Endothelial cell of hepatic sinusoid (primary cell): ENCODE data around the gene MNDA.
"Not testable (repeated sequence)": the region's sequence is repeated elsewhere in the genome, so short reads cannot be mapped to it uniquely, and the experiment has no call there.

ENCODE experiments used
- in situ Hi-C: cut with HindIII; loops from 2 replicates; pipeline ENCODE4 v1.10.0; 2017; ENCODE audit warnings: low sequenced_read_pairs

The MNDA gene

DNA sequence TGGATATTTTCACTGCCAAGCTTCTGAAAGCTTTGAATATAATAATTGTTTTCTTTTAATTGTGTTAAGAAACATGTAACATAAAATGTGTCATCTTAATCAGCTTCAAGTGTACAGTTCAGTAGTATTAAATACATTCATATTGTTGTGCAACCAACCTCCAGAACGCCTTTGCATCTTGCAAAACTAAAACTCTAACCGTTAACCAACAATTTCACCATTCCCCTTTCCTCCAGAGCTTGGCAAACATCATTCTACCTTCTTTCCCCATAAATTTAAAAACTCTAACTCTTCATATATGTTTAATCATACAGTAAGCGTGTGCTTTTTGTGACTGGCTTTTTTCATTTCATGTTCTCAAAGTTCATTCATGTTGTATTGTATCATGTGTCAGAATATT lies 2.1 kb downstream of the MNDA start:
- in situ Hi-C loops, result no loop called here

DNA sequence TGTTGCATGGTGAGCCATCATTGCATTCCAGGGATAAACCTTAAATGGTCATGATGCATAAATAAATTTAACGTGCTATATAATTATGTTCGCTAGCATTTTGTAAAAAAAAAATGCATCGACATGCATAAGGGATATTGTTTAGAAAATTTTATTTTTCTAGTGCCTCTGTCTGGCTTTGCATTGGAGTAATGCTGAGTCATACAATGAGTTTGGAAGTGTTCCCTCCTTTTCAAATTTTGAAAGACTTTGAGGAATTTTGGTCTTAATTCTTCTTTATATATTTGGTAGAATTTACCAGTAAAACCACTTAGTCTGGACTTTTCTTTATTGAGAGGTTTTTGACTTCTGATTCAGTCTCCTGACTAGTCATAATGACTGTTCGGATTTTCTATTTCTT lies 4.9 kb downstream of the MNDA start:
- in situ Hi-C loops, result no loop called here

DNA sequence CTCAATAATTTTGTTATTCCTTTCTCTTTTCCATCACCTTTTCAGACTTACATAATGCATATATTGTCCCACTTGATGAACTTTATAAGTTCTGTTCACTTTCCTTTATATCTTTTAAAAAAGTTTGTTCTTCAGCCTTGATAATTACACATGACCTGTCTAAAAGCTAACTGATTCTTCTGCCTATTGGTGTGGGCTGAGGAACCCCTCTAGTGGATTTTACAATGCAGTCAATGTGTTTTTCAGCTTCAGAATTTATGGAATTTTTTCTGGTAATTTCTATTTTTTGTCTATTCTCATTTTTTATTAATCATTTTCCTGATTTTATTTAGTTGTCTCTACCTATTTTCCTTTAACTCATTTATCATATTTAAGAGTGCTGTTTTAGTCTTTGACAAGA lies 7.5 kb downstream of the MNDA start:
- in situ Hi-C loops, result no loop called here

DNA sequence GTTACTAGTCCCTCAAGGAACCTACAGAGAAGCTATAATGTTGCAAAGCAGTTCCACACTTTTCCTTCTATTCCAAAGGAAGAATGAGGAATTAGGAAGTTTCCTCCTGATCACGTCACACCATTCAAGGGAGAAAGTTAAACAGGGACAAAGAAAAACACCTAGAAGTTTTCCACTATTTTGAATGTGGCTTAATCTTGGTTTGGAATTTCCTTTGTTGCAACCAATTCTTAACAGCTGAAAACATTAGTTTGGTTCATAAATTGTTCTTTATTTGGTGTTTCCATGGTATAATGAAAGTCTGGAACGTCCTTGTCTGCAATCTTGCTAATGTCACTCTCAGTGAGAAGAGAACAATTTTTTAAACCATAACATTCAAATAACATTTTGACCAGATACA lies 8.4 kb downstream of the MNDA start:
- in situ Hi-C loops, result no loop called here

DNA sequence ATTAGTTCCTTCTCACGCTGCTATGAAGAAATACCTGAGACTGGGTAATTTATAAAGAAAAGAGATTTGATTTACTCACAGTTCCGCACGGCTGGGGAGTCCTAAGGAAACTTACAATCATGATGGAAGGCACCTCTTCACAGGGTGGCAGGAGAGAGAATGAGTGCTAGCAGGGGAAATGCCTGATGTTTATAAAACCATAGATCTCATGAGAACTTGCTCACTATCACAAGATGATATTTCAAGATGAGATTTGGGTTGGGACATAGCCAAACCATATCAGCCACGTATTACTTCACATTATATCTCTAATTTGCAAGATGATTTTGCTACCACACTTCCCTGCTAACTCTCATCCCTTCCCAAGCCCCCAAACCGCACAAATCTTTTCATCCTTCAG lies 9.1 kb downstream of the MNDA start:
- in situ Hi-C loops, result no loop called here

DNA sequence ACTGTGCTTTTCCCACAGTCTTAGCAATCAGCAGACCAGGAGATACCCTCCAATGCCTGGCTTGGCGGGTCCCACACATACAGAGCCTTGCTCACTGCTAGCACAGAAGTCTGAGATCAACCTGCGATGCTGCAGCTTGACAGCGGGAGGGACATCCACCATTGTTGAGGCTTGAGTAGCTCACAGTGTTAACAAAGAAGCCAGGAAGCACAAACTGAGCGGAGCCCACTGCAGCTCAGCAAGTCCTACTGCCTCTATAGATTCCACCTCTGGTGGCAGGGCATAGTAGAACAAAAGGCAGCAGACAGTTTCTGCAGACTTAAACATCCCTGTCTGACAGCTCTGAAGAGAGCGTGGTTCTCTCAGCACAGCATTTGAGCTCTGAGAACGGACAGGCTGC lies 33.4 kb downstream of the MNDA start:
- in situ Hi-C loops, result no loop called here

DNA sequence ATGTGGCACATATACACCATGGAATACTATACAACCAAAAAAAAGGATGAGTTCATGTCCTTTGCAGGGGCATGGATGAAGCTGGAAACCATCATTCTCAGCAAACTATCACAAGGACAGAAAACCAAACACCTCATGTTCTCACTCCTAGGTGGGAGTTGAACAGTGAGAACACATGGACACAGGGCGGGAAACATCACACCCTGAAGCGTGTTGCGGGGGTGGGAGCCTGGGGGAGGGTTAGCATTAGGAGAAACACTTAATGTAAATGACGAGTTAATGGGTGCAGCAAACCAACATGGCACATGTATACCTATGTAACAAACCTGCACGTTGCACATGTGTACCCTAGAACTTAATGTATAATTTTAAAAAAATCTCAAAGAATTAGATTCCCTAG lies 39.3 kb downstream of the MNDA start:
- in situ Hi-C loops, result not testable (repeated sequence)

DNA sequence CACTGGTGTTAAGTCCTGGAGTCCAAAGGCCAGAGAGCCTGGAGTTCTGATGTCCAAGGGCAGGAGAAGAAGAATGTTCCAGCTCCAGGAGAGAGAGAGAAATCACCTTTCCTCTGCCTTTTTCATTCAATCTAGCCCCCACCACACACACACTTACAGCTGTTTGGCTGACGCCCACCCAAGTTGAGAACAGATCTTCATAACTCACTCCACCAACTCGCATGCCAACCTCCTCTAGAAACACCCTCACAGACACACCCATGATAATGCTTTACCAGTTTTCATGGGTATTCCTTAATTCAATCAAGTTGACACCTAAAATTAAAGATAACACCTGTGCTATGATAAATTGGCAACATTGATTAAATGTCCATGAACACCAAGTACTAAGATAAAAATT lies 42.0 kb downstream of the MNDA start:
- in situ Hi-C loops, result no loop called here

DNA sequence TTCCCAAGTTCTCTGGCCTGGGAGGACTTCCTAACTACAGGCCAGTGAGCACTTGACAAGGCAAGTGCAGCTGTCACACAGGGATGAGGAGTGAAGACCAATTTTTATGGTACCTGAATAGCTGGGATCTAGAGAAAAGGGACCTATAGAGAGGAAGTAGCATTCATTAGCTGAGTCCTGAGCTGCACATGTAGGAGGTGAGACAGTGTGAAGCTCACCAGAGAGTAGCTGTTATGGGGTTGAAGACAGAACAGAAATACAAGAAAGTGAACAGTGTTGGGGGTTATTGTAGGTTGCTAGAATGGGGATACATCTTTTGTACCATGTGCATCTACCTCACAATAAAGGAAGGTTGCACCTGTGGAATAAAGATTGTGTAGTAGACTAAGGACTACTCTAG lies 62.5 kb downstream of the MNDA start:
- in situ Hi-C loops, result no loop called here

DNA sequence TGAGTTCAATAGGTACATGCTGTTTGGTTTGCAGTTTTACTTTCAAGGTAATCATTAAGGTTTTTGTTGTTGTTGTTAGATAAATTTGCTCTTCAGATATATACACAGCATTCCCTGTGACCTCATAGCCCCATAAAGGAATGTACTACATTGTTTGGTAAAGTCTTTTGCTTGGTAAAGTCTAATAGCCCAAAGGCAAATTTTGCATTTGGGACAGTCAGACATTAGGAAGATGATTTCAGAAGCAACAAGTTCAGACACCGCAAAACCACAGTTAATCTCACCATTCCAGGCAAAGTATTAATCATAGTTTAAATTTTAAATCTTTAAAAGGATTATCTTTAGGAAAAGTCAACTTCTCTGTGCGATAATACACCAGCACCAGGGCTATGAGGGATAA lies 67.6 kb downstream of the MNDA start:
- in situ Hi-C loops, result no loop called here
